DOHH2 (cell line): Measurements from ENCODE around the gene VWDE.

Experiments
- H3F3A ChIP-seq: fragments of 200-600 bp; sonication (generic), shearing (Covaris generic); 2 replicates; pipeline ENCODE4 v1.6.0; 2016; ENCODE audit warnings: antibody characterized with exemption, mild to moderate bottlenecking; ENCODE audit not compliant: control insufficient read depth, insufficient read depth
- H3K27ac ChIP-seq: fragments of 200-600 bp; sonication (generic); 2 replicates; pipeline ENCODE4 v1.5.1; 2014; ENCODE audit warnings: low read depth, mild to moderate bottlenecking, low read length, moderate library complexity
- H3K27me3 ChIP-seq: fragments of 200-600 bp; sonication (generic); 2 replicates; pipeline ENCODE4 v1.6.1; 2014; ENCODE audit warnings: mild to moderate bottlenecking, low read length, mixed read lengths; ENCODE audit not compliant: control insufficient read depth
- H3K36me3 ChIP-seq: fragments of 200-600 bp; sonication (generic); 2 replicates; pipeline ENCODE4 v1.6.1; 2014; ENCODE audit warnings: mild to moderate bottlenecking, low read length, moderate library complexity, mixed read lengths; ENCODE audit not compliant: control insufficient read depth
- H3K4me1 ChIP-seq: fragments of 200-600 bp; sonication (generic); 2 replicates; pipeline ENCODE4 v1.6.1; 2014; ENCODE audit warnings: mild to moderate bottlenecking, low read length, mixed read lengths; ENCODE audit not compliant: control insufficient read depth
- H3K4me2 ChIP-seq: fragments of 200-600 bp; sonication (generic); 2 replicates; pipeline ENCODE4 v1.6.0; 2014; ENCODE audit warnings: mild to moderate bottlenecking, low read length, moderate library complexity
- H3K4me3 ChIP-seq: fragments of 200-600 bp; sonication (generic); 2 replicates; pipeline ENCODE4 v1.5.1; 2014; ENCODE audit warnings: mild to moderate bottlenecking, low read length, mixed read lengths
- H3K79me2 ChIP-seq: fragments of 200-600 bp; sonication (generic); 2 replicates; pipeline ENCODE4 v1.6.1; 2014; ENCODE audit warnings: mild to moderate bottlenecking, low read length, mixed read lengths; ENCODE audit not compliant: control insufficient read depth
- H3K9me2 ChIP-seq: fragments of 200-600 bp; sonication (generic); replicated peaks from 2 replicates; pipeline ENCODE4 v1.6.1; 2014; ENCODE audit warnings: mild to moderate bottlenecking, low read length, mixed read lengths; ENCODE audit not compliant: control insufficient read depth
- H3K9me3 ChIP-seq: fragments of 200-600 bp; sonication (generic); 2 replicates; pipeline ENCODE4 v1.6.1; 2014; ENCODE audit warnings: antibody characterized with exemption, low read length, mixed read lengths; ENCODE audit not compliant: control insufficient read depth, insufficient read depth
- H4K20me1 ChIP-seq: fragments of 200-600 bp; sonication (generic); 2 replicates; pipeline ENCODE4 v1.6.0; 2014; ENCODE audit warnings: low read depth, mild to moderate bottlenecking, antibody characterized with exemption, low read length, moderate library complexity; ENCODE audit not compliant: control insufficient read depth, insufficient read depth
- EZH2phosphoT487 ChIP-seq: fragments of 200-600 bp; sonication (generic); IDR thresholded peaks from 2 replicates; pipeline ENCODE4 v1.6.1; 2017; ENCODE audit warnings: borderline replicate concordance, mild to moderate bottlenecking, antibody characterized with exemption, low read length, moderate library complexity, mixed read lengths
- TF ChIP-seq, protein P1 (sequence below): fragments of 200-600 bp; sonication (generic); IDR thresholded peaks from one replicate; pipeline ENCODE4 v1.5.1; 2014; ENCODE audit warnings: antibody characterized with exemption, mild to moderate bottlenecking, low read depth, low read length; ENCODE audit not compliant: poor library complexity, severe bottlenecking

The VWDE gene

DNA sequence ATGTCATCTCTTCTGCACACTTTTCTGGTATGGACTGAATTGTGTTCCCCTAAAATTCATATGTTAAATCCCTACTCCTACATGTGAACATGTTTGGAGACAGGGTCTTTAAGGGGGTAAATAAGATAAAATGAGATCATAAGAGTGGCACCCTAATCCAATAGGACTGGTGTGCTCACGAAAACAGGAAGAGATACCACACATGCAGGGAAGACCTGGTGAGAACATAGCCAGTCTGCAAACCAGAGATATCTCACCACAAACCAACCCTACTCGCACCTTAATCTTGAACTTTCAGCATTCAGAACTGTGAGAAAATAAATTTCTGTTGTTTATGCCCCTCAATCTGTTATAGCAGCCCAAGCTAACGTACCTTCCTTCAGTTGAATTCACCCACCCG is 51.8 kb downstream of the VWDE start:
- no peak overlapping the region for H3K4me3 ChIP-seq
- no peaks in the 10 kb centered on the region for H3K9me3 ChIP-seq
- no peaks in the 10 kb centered on the region for H4K20me1 ChIP-seq
- H3K79me2 ChIP-seq: no peaks in the 10 kb centered on the region
- no peak for TF ChIP-seq EZH2phosphoT487
- TF ChIP-seq, protein P1, sequence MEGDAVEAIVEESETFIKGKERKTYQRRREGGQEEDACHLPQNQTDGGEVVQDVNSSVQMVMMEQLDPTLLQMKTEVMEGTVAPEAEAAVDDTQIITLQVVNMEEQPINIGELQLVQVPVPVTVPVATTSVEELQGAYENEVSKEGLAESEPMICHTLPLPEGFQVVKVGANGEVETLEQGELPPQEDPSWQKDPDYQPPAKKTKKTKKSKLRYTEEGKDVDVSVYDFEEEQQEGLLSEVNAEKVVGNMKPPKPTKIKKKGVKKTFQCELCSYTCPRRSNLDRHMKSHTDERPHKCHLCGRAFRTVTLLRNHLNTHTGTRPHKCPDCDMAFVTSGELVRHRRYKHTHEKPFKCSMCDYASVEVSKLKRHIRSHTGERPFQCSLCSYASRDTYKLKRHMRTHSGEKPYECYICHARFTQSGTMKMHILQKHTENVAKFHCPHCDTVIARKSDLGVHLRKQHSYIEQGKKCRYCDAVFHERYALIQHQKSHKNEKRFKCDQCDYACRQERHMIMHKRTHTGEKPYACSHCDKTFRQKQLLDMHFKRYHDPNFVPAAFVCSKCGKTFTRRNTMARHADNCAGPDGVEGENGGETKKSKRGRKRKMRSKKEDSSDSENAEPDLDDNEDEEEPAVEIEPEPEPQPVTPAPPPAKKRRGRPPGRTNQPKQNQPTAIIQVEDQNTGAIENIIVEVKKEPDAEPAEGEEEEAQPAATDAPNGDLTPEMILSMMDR: no peak
- no peaks in the 10 kb centered on the region for H3K9me2 ChIP-seq
- no peak overlapping the region for H3K27ac ChIP-seq
- no peaks in the 10 kb centered on the region for H3K36me3 ChIP-seq
- no peaks in the 10 kb centered on the region for H3F3A ChIP-seq
- no peak overlapping the region for H3K4me2 ChIP-seq
- no peaks in the 10 kb centered on the region for H3K4me1 ChIP-seq
- H3K27me3 ChIP-seq: no peaks in the 10 kb centered on the region

DNA sequence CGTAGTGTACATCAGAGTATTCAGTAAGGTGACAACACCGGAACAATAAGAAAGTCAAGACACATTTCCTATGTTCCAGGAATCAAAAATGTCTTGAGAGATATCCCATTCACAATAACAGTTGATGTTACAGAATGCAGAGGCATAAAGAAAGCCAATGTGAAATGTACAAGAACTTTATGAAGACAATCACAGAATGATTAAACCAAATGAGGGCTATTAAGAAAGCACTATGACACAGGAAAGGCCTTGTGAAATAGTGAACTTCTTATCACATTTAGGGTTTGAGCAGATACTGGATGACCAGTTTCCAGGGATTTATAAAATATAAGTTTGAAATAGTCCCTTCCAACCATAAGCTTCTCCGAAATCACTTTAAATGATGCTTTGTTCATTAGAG is 52.7 kb downstream of the VWDE start:
- Histone ChIP-seq H3K4me1 (no peaks in the 10 kb centered on the region), H4K20me1 (no peaks in the 10 kb centered on the region), H3K4me2 (no peak overlapping the region), H3K9me2 (no peaks in the 10 kb centered on the region), H3K9me3 (no peaks in the 10 kb centered on the region), H3K79me2 (no peaks in the 10 kb centered on the region), H3K27me3 (no peaks in the 10 kb centered on the region), H3K36me3 (no peaks in the 10 kb centered on the region), H3K27ac (no peak overlapping the region), H3F3A (no peaks in the 10 kb centered on the region), H3K4me3 (no peak overlapping the region)
- TF ChIP-seq, protein P1: no peak
- TF ChIP-seq EZH2phosphoT487: no peak

DNA sequence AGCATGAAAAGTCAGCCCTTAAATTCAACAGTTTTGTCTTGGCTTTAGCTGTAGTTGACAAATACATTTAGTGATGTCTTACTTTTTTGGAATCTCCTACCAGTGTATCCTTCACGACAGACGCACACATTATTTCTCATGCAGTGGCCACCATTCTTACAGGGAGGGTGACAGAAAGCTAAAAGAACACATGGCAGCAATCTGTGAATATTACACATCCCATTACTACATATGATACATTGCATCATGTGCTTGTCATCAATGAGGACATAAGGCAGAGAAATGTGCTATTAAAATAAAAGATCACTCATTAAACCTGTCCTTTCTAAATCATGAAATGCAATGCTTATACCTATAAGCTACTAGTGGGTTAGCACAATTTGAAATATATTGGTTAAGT is 66.6 kb downstream of the VWDE start:
- no peaks in the 10 kb centered on the region for H3F3A ChIP-seq
- no peaks in the 10 kb centered on the region for H3K9me2 ChIP-seq
- no peaks in the 10 kb centered on the region for H3K79me2 ChIP-seq
- H3K27me3 ChIP-seq: no peaks in the 10 kb centered on the region
- no peaks in the 10 kb centered on the region for H3K4me1 ChIP-seq
- no peak overlapping the region for H3K27ac ChIP-seq
- no peak for TF ChIP-seq EZH2phosphoT487
- TF ChIP-seq, protein P1: no peak
- no peak overlapping the region for H3K4me3 ChIP-seq
- H3K36me3 ChIP-seq: no peaks in the 10 kb centered on the region
- H3K4me2 ChIP-seq: no peak overlapping the region
- H4K20me1 ChIP-seq: no peaks in the 10 kb centered on the region
- no peaks in the 10 kb centered on the region for H3K9me3 ChIP-seq
